H1 (cell line): ENCODE data around the gene RAB7B. TPM values are rescaled to one million over a fixed set of nuclear protein-coding genes. Genes with fewer than 3 reads are reported as not detected.

ENCODE experiments used
- CTCF ChIA-PET: fragments of 300-600 bp; sonication (Branson Sonifier 250); formaldehyde crosslinking; loops from one replicate; lab custom pipeline; 2021; ENCODE audit not compliant: partially characterized antibody; lab: Charles Lee
- POLR2A ChIA-PET: fragments of 300-600 bp; sonication (Branson Sonifier 250); formaldehyde crosslinking; loops from one replicate; lab custom pipeline; 2021; ENCODE audit warnings: inconsistent platforms; ENCODE audit not compliant: partially characterized antibody; lab: Charles Lee
- DNase-seq, 2 experiments: peaks; one replicate each; pipeline versions ENCODE4 v3.0.0 to v3.0.0-alpha.2; 2010 to 2022; ENCODE audit warnings: low spot score in 2 of 2, low read depth in 1 of 2, mixed read lengths in 1 of 2
- FAIRE-seq: peaks from 2 replicates; lab custom pipeline; 2011; peaks lifted over from hg19 to GRCh38; lab: Jason Lieb, UNC
- H2AFZ ChIP-seq: 2 replicates; pipeline ENCODE4 v1.8.1; 2012; ENCODE audit warnings: low read length, inconsistent platforms
- H2AK5ac ChIP-seq: 2 replicates; pipeline ENCODE4 v1.6.1; 2013; ENCODE audit warnings: low read depth, low read length
- H2BK120ac ChIP-seq: replicated peaks from 2 replicates; pipeline ENCODE3; 2013; ENCODE audit warnings: low read depth, low read length, inconsistent platforms
- H2BK12ac ChIP-seq: 2 replicates; pipeline ENCODE4 v1.6.1; 2013; ENCODE audit warnings: low read depth, low read length
- H2BK15ac ChIP-seq: 2 replicates; pipeline ENCODE4 v1.6.1; 2013; ENCODE audit warnings: low read length
- H2BK20ac ChIP-seq: 2 replicates; pipeline ENCODE4 v1.6.1; 2013; ENCODE audit warnings: low read length
- H2BK5ac ChIP-seq: 2 replicates; pipeline ENCODE4 v1.6.1; 2013; ENCODE audit warnings: low read depth, low read length
- H3K14ac ChIP-seq: 2 replicates; pipeline ENCODE4 v1.6.1; 2013; ENCODE audit warnings: inconsistent platforms; ENCODE audit not compliant: insufficient read length
- H3K18ac ChIP-seq: 2 replicates; pipeline ENCODE4 v1.6.1; 2013; ENCODE audit warnings: low read length; ENCODE audit errors: extremely low read depth
- H3K23ac ChIP-seq: 2 replicates; pipeline ENCODE4 v1.6.1; 2013; ENCODE audit warnings: inconsistent platforms; ENCODE audit not compliant: insufficient read length
- H3K23me2 ChIP-seq: 2 replicates; pipeline ENCODE4 v1.6.1; 2013; ENCODE audit warnings: low read depth, low read length
- H3K27ac ChIP-seq: 2 replicates; pipeline ENCODE4 v1.6.1; 2011; ENCODE audit warnings: low read depth, low read length, inconsistent platforms
- H3K27me3 ChIP-seq, 4 experiments: replicated peaks in 1 of 4; 1 replicate in 1 of 4; 2 replicates in 3 of 4; pipeline versions ENCODE4 v1.6.1 to v1.8.1; 2011 to 2013; ENCODE audit warnings: low read length in 3 of 4, mild to moderate bottlenecking in 3 of 4, inconsistent platforms in 2 of 4, mixed read lengths in 2 of 4, moderate library complexity in 1 of 4; ENCODE audit not compliant: control insufficient read depth in 3 of 4, insufficient read depth in 3 of 4; ENCODE audit errors: extremely low read depth in 1 of 4
- H3K36me3 ChIP-seq, 4 experiments: 2 replicates each; pipeline versions ENCODE4 v1.6.1 to v1.8.1; 2011 to 2013; ENCODE audit warnings: mild to moderate bottlenecking in 4 of 4, low read length in 3 of 4, moderate library complexity in 2 of 4, control low read depth in 1 of 4, inconsistent platforms in 1 of 4; ENCODE audit not compliant: insufficient read depth in 4 of 4, control insufficient read depth in 2 of 4
- H3K4ac ChIP-seq: replicated peaks from 2 replicates; pipeline ENCODE3; 2013; ENCODE audit warnings: low read length, low read depth, mixed read lengths, inconsistent platforms; ENCODE audit not compliant: insufficient read length
- H3K4me1 ChIP-seq, 4 experiments: replicated peaks in 1 of 4; 1 replicate in 1 of 4; 2 replicates in 3 of 4; pipeline versions ENCODE4 v1.6.1 to v1.8.1; 2011 to 2013; ENCODE audit warnings: low read length in 3 of 4, inconsistent platforms in 2 of 4, mixed read lengths in 1 of 4; ENCODE audit not compliant: insufficient read depth in 4 of 4, control insufficient read depth in 3 of 4
- H3K4me2 ChIP-seq, 2 experiments: 2 replicates each; pipeline versions ENCODE4 v1.6.1 to v1.8.1; 2011 to 2013; ENCODE audit warnings: low read depth in 2 of 2, low read length in 2 of 2, control low read depth in 1 of 2, inconsistent platforms in 1 of 2, mild to moderate bottlenecking in 1 of 2; ENCODE audit not compliant: insufficient read depth in 1 of 2
- H3K4me3 ChIP-seq, 4 experiments: fragments of 200-600, 300-600 bp in 1 of 4; sonication (generic), shearing (Covaris generic), sonication (Bioruptor Twin) in 1 of 4; 2 replicates each; pipeline versions ENCODE4 v1.5.1 to v1.8.1; 2011 to 2016; ENCODE audit warnings: low read length in 4 of 4, low read depth in 3 of 4, control low read depth in 2 of 4, inconsistent platforms in 2 of 4, mild to moderate bottlenecking in 2 of 4, mixed read lengths in 1 of 4, moderate library complexity in 1 of 4; ENCODE audit not compliant: insufficient read depth in 2 of 4; ENCODE audit errors: extremely low read depth in 1 of 4
- H3K56ac ChIP-seq: replicated peaks from 2 replicates; pipeline ENCODE3; 2013; ENCODE audit warnings: low read depth, mild to moderate bottlenecking, mixed read lengths, low read length, inconsistent platforms; ENCODE audit not compliant: insufficient read length
- H3K79me1 ChIP-seq: 2 replicates; pipeline ENCODE4 v1.6.1; 2013; ENCODE audit warnings: low read depth, low read length, control low read depth
- H3K79me2 ChIP-seq, 2 experiments: 2 replicates each; pipeline versions ENCODE4 v1.6.1 to v1.8.1; 2012 to 2013; ENCODE audit warnings: low read length in 2 of 2, mild to moderate bottlenecking in 2 of 2, inconsistent platforms in 1 of 2; ENCODE audit not compliant: insufficient read depth in 2 of 2, control insufficient read depth in 1 of 2
- H3K9ac ChIP-seq, 4 experiments: replicated peaks in 1 of 4; 1 replicate in 1 of 4; 2 replicates in 3 of 4; pipeline versions ENCODE4 v1.6.1 to v1.8.1; 2011 to 2013; ENCODE audit warnings: low read depth in 3 of 4, low read length in 3 of 4, control low read depth in 2 of 4, mild to moderate bottlenecking in 2 of 4, moderate library complexity in 2 of 4, inconsistent platforms in 1 of 4; ENCODE audit errors: extremely low read depth in 1 of 4
- H3K9me3 ChIP-seq, 2 experiments: 2 replicates each; pipeline versions ENCODE4 v1.6.1 to v1.8.1; 2012 to 2013; ENCODE audit warnings: mild to moderate bottlenecking in 2 of 2, moderate library complexity in 2 of 2, control low read depth in 1 of 2, inconsistent platforms in 1 of 2, low read depth in 1 of 2, low read length in 1 of 2, mixed read lengths in 1 of 2; ENCODE audit not compliant: insufficient read depth in 2 of 2
- H4K20me1 ChIP-seq, 2 experiments: replicated peaks in 1 of 2; 2 replicates each; pipeline versions ENCODE3 to v1.8.1; 2011 to 2013; ENCODE audit warnings: inconsistent platforms in 2 of 2, low read length in 2 of 2, mild to moderate bottlenecking in 1 of 2; ENCODE audit not compliant: insufficient read depth in 2 of 2, control insufficient read depth in 1 of 2
- H4K5ac ChIP-seq: 2 replicates; pipeline ENCODE4 v1.6.1; 2013; ENCODE audit warnings: low read length, low read depth, mixed read lengths, inconsistent platforms; ENCODE audit not compliant: insufficient read length
- H4K8ac ChIP-seq: 2 replicates; pipeline ENCODE4 v1.8.0; 2013; ENCODE audit warnings: mild to moderate bottlenecking, moderate library complexity, low read length, inconsistent platforms; ENCODE audit not compliant: insufficient read depth; ENCODE audit errors: extremely low read depth
- H4K91ac ChIP-seq: replicated peaks from 2 replicates; pipeline ENCODE3; 2013; ENCODE audit warnings: low read length, mixed read lengths, inconsistent platforms; ENCODE audit not compliant: insufficient read length
- E2F6 ChIP-seq: IDR thresholded peaks from 2 replicates; pipeline ENCODE4 v1.6.1; 2012; ENCODE audit warnings: inconsistent platforms
- WGBS, 2 experiments: shearing (Covaris generic) in 1 of 2; methylation state at CpG; one replicate each; pipeline versions ENCODE4 v1.1.6 to v1.1.7; 2013 to 2015; ENCODE audit warnings: low lambda C conversion rate in 2 of 2, mixed read lengths in 2 of 2, inconsistent platforms in 1 of 2, low coverage in 1 of 2, missing lambda C conversion rate in 1 of 2; ENCODE audit not compliant: insufficient replicate concordance in 2 of 2, insufficient coverage in 1 of 2, insufficient read length in 1 of 2; ENCODE audit errors: extremely low coverage in 1 of 2, missing lambda C conversion rate in 1 of 2; 5-methylcytosine and 5-hydroxymethylcytosine counted together
- polyA plus RNA-seq, 7 experiments: library from polyadenylated mRNA; depleted of rRNA in 3 of 7; stranded (reverse) in 5 of 7; unstranded in 2 of 7; fragments of >200 nt in 5 of 7; fragments of 200-250 nt in 2 of 7; gene quantifications; 1 replicate in 5 of 7; 2 replicates in 1 of 7; 4 replicates in 1 of 7; pipeline versions ENCODE4 v1.2.1 to v1.2.3, GENCODE V29; 2011 to 2013; ENCODE audit warnings: missing spikeins in 2 of 7, mixed read lengths in 2 of 7
- total RNA-seq: library from RNA; stranded (reverse); fragmentation: NEBNext Ultra II Directional; extraction: Animal tissue kit (Norgen Biotek cat#: 25700); gene quantifications from 2 replicates; pipeline ENCODE4 v1.2.1, GENCODE V29; 2021

Gene RAB7B
- total and polyA plus RNA-seq, 2 of the 8 experiments (the other 6 are each of a cell fraction or from before 2014, with no cell fraction given), result 0.05 TPM; not detected in 1

GRCh38 chr1:206021626-206022365 lies 18.6 kb upstream of the RAB7B start:
- no peak overlapping the region for H3K27ac ChIP-seq
- no peak overlapping the region for H3K14ac ChIP-seq
- no peak overlapping the region for H4K91ac ChIP-seq
- no peak overlapping the region for H3K18ac ChIP-seq
- H2AK5ac ChIP-seq, result no peak overlapping the region
- H2BK120ac ChIP-seq, result no peak overlapping the region
- FAIRE-seq, result no peak
- H3K23ac ChIP-seq, result no peak overlapping the region
- H2BK12ac ChIP-seq, result no peak overlapping the region
- H3K4me1 ChIP-seq, result no peaks in the 10 kb centered on the region
- no peak for DNase-seq
- H3K27me3 ChIP-seq, result no peaks in the 10 kb centered on the region; a peak in 1 of 7 replicates
- H3K4me3 ChIP-seq, result no peak overlapping the region
- ChIA-PET POLR2A (no interaction called here), CTCF (interaction anchor here (0.6 to 2.4 kb wide), 5 partner anchors 9 to 230 kb away, joined by 3 to 23 read pairs (median 3); no protein-coding TSS in a partner anchor)
- no peaks in the 10 kb centered on the region for H3K36me3 ChIP-seq
- no peak overlapping the region for H4K8ac ChIP-seq
- H3K9ac ChIP-seq, result no peak overlapping the region
- no peak overlapping the region for H2AFZ ChIP-seq
- no peak overlapping the region for H3K4ac ChIP-seq
- no peak overlapping the region for H3K4me2 ChIP-seq
- H4K5ac ChIP-seq, result no peak overlapping the region
- TF ChIP-seq E2F6, result no peak
- H3K23me2 ChIP-seq, result no peaks in the 10 kb centered on the region
- H3K56ac ChIP-seq, result no peak overlapping the region
- 86% methylated on average over 4 of the region's 4 CpGs; no CpG with 5 or more reads in 1 of the 2 experiments for WGBS, 2 experiments
- H3K79me1 ChIP-seq, result no peaks in the 10 kb centered on the region
- H3K9me3 ChIP-seq, result no peaks in the 10 kb centered on the region
- H4K20me1 ChIP-seq, result no peaks in the 10 kb centered on the region
- no peak overlapping the region for H2BK20ac ChIP-seq
- no peak overlapping the region for H2BK5ac ChIP-seq
- H2BK15ac ChIP-seq, result no peak overlapping the region
- H3K79me2 ChIP-seq, result no peaks in the 10 kb centered on the region
